ENCODE results near the gene DLX1. TPM values are rescaled to one million over a fixed set of nuclear protein-coding genes. Genes with fewer than 3 reads are reported as not detected.
"Not testable (repeated sequence)": the region's sequence is repeated elsewhere in the genome, so short reads cannot be mapped to it uniquely, and the experiment has no call there.

Gene DLX1
- under 1 TPM; 0.09 to 0.30 (median 0.20) TPM for polyA plus RNA-seq (ENCODE audit: insufficient read length in 4 of 4)

DNA sequence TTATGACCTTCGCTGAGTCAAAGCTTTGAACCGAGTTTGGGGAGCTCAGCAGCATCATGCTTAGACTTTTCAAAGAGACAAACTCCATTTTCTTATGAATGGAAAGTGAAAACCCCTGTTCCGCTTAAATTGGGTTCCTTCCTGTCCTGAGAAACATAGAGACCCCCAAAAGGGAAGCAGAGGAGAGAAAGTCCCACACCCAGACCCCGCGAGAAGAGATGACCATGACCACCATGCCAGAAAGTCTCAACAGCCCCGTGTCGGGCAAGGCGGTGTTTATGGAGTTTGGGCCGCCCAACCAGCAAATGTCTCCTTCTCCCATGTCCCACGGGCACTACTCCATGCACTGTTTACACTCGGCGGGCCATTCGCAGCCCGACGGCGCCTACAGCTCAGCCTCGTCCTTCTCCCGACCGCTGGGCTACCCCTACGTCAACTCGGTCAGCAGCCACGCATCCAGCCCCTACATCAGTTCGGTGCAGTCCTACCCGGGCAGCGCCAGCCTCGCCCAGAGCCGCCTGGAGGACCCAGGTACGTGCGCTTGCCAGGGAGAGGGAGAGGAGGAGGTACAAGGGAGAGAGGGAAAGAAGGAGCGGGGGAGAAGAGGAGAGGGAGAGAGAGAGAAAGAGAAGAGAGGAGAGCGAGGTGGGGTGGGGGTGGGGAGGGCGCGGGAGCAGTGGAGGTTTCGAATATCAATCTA lies at the start of gene DLX1:
TSS of gene DLX1 (plus strand) at position 48 of the 700 bp plus-strand sequence. CDS start at position 219, 171 bp downstream.
- DNase-seq (ENCODE audit: low read depth in 4 of 4, low spot score in 2 of 4): peak in 1 of 4 donors; percentile 10

- no peak for DNase-seq (ENCODE audit: low read depth in 4 of 4, low spot score in 2 of 4)
These were observed 47.2 kb upstream of the DLX1 start for GRCh38 chr2:172038121-172038520.

DNA sequence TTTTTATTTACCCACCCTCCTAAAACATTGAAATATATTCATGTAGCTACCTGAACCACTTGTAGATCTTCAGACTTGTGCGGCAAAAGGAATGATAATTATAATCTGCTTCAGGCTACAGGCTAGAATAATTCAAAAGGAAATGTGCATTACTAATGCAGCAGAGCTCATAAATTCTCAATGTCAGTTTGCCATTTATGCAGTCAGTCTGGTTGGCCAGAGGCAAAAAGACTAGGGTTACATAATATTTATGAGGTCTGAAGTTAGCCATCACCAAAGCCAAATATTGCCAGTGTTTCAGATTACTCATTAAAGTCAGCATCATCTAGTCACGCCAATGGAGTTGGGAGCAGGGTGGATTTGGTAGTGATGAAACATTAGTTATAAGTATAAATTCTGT lies 46.7 kb upstream of the DLX1 start:
- DNase-seq (ENCODE audit: low read depth in 4 of 4, low spot score in 2 of 4): no peak

DNA sequence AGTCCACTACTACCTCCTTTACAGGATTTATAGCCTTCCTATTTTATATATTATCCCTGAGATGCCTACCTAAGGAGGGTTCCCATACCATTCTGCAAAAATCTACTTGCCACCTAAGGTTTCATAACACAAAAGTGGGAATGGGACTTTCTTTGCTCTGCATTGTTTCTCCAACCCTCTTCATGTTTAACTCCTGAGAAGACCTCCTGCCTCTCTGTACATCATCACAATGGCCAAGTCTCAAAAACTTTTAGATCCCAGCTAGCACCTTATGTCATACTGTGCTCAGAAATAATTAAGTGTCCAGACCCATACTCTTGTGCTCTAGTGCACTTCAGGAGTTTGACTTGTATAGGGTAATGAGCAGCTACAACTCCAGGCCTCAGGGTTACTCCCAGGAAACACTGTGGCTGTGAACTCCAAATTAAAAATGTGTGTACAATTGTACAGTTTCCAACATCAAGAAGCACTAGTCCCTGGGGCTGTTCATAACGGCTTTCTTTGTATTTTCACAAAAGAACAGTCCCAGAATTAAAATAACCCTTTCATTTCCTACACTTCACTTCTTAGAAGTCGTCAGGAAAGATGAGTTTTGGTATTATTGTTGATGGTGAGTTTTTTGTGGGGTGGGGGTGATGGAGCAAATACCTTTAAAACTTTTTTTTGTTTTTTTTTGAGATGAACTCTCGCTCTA lies 46.1 kb upstream of the DLX1 start:
- no peak for DNase-seq (ENCODE audit: low read depth in 4 of 4, low spot score in 2 of 4)

GRCh38 chr2:172040311-172040710 lies 45.0 kb upstream of the DLX1 start:
- DNase-seq (ENCODE audit: low read depth in 4 of 4, low spot score in 2 of 4): no peak

GRCh38 chr2:172046080-172046678 lies 39.1 kb upstream of the DLX1 start:
- DNase-seq (ENCODE audit: low read depth in 4 of 4, low spot score in 2 of 4): no peak

DNA sequence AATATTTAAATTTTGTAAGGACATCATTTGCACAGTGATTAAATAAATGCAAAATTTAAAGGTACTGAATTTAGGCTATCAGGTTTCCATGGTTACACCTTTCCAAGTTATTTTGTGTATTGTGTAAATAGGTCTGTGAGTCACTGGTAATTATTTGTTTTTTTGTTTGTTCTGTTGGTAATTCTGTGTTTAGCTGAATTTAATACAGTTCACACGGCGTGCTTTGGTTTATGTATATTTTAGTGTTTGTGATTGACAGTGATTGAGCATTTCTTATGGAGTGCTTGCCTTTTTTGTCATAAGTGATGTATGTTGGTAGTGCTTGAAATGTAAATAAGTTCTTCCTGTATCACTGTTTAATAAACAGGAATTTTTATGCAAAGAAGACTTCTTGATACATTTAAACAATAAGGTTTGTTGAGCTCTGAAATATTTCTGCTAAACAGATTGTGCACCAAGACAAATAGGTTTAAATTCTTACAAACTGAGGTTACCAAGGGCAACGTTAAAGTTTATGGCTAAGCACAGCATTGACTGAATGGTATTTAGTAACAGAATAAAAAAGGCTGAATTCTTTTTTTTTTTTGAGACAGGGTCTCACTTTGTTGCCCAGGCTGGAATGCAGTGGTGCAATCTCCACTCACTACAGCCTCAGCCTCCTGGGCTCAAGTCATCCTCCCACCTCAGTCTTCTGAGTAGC lies 38.3 kb upstream of the DLX1 start:
- no peak for DNase-seq (ENCODE audit: low read depth in 4 of 4, low spot score in 2 of 4)

- no peak for DNase-seq (ENCODE audit: low read depth in 4 of 4, low spot score in 2 of 4)
These were observed 37.5 kb upstream of the DLX1 start for GRCh38 chr2:172047566-172048507.

DNA sequence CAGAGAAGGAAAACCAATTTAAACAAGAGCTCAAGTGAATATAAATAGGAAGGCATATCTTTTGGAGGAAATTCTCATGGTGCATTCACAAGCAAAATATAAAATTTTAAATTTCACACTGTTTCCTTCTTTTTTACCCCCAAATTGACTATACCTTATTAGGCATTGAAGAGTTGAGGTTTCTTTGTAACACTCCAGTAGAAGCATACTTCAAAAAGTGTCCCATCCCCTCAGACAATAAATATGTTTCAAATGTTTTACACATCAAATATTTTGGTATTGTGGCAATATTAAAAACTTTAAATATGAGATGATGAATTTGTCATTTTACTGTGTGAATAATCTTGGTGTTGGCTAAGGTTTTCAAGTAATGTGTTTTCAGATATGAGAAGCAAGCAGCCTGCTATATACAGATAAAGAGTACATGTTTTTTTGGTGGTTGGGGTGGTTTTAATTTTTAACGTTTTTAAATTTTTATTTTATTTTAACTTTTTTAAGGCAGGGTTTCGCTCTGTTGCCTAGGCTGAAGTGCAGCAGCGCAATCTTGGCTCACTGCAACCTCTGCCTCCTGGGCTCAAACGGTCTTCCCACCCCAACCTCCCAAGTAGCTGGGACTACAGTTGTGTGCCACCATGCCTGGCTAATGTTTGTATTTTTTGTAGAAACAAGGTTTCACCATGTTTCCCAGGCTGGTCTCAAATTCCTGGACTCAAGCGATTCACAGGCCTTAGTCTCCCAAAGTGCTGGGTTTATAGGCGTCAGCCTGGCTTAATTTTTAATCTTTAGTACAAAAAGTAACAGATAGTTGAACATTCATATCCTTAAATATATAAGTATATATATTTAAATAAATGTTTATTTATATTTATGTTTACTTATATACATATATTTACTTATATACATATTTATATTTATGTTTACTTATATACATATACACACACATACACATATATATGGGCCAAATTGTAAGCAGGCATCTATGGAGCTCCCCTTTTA lies 36.5 kb upstream of the DLX1 start:
- no peak for DNase-seq (ENCODE audit: low read depth in 4 of 4, low spot score in 2 of 4)

DNA sequence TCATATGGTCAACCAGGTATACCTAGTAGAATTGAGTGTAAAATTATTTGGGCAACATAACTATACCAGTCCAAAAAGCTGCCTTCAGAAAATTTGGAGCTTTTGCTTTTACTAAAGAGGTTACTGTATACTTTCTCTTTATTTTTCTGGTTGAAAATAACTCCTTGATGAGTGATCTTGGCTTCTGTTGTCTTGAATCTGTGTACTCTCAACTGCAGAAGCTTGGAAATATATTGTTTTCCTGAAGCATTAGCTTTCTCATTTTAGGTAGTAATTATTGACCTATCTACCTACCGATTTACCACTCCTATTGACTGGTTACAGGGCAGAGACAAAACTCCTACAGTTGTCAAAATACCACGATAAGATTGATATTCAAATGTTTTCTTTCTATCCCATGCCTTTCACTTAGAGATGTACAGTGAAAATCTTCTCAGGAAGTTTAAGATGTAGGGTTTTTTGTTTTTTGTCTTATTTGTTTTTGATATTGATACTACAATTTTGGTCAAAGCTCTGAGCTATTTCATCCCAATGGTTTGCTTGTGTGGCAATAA lies 35.7 kb upstream of the DLX1 start:
- no peak for DNase-seq (ENCODE audit: low read depth in 4 of 4, low spot score in 2 of 4)

- no peak for DNase-seq (ENCODE audit: low read depth in 4 of 4, low spot score in 2 of 4)
These were observed 34.7 kb upstream of the DLX1 start for GRCh38 chr2:172050479-172051125.

GRCh38 chr2:172052000-172052983 lies 33.0 kb upstream of the DLX1 start:
- no peak for DNase-seq (ENCODE audit: low read depth in 4 of 4, low spot score in 2 of 4)

- no peak for DNase-seq (ENCODE audit: low read depth in 4 of 4, low spot score in 2 of 4)
These were observed 31.8 kb upstream of the DLX1 start for GRCh38 chr2:172053486-172053885.

- no peak for DNase-seq (ENCODE audit: low read depth in 4 of 4, low spot score in 2 of 4)
These were observed 29.0 kb upstream of the DLX1 start for GRCh38 chr2:172056293-172056692.

DNA sequence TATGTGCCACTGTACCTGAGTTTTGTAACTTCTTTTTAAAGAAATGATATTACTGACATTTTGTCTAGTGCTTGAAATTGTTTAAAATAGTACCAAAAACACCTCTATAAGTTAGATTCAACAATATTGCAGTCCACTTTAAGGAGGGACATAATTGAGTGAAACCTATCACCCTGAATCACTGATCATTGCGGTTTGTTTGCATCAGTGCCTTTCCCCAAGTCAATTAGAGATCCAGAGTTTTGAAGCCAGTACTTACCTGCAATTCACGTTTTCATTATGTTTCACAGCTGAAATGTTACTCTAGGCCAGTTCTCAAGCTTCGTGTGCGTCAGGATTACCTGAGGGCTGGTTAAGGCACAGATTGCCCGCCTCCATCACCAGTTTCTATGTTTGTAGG lies 26.6 kb upstream of the DLX1 start:
- no peak for DNase-seq (ENCODE audit: low read depth in 4 of 4, low spot score in 2 of 4)

DNA sequence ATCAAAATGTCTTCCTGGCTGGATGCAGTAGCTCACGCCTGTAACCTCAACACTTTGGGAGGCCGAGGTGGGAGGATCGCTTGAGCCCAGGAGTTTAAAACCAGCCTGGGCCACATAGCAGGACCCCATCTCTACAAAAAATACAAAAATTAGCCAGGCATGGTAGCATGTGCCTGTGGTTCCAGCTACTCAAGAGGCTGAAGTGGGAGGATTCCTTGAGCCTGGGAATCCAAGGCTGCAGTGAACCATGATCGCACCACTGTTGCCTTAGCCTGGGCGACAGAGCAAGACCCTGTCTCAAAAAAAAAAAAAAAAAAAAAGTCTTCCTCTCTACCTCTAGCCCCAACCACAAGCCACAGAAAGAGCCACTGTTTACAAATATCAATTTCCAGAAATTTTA lies 25.2 kb upstream of the DLX1 start:
- not testable (repeated sequence) for DNase-seq (ENCODE audit: low read depth in 4 of 4, low spot score in 2 of 4)

Measured in left renal cortex interstitium (tissue), 4 donors.